NB4 (cell line): ENCODE results near the gene CNKSR1.

ENCODE experiments used
- DNase-seq: peaks from one replicate; pipeline ENCODE4 v3.0.0; 2010; ENCODE audit warnings: low read depth
- H3K4me3 ChIP-seq: one replicate; pipeline ENCODE4 v1.5.1; 2011; ENCODE audit warnings: mild to moderate bottlenecking, low read depth, low read length, moderate library complexity
- MYC ChIP-seq: IDR thresholded peaks from 2 replicates; pipeline ENCODE4 v1.6.1; 2011; ENCODE audit warnings: low read depth, low read length
- POLR2A ChIP-seq: IDR thresholded peaks from 2 replicates; pipeline ENCODE4 v1.6.1; 2011; ENCODE audit warnings: mild to moderate bottlenecking; ENCODE audit not compliant: insufficient read length; ENCODE audit errors: extremely low read depth
- TF ChIP-seq, protein P1 (sequence below): IDR thresholded peaks from one replicate; pipeline ENCODE4 v1.5.1; 2012; ENCODE audit warnings: low read depth, low read length
- TF ChIP-seq, protein P2 (sequence below): IDR thresholded peaks from 2 replicates; pipeline ENCODE4 v1.6.1; 2011; ENCODE audit warnings: low read depth, low read length

The CNKSR1 gene

DNA sequence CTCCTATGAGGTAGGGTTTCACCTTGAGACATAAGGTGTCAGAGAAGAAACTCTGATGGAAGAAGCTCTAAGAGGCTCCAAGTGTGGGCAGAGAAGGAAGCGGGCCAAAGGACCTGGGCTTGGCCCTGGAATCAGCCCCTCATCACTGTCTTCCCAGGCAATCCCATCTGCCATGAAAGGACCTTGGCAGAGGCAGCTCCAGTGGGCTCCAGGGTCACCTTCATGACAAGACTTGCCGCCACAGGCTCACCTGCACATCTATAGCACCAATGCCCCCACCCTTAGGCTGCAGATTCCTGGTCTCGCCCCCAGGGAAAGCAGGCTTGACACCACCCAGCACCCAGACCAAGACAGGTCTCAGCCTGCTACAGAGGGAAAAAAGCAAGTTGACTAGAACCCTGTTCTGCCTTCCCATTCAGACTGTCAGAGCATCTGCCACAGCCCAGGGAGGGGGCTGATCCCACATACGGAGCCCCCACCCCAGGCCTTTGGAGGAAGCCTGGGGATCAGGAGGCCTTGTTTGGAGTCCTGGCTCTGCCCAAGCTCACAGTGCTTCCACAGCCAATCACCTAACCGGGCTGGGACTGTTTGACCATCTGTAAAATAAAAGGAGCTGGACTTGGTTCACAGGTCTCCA is 18.9 kb upstream of the CNKSR1 start:
- TF ChIP-seq, protein P1, sequence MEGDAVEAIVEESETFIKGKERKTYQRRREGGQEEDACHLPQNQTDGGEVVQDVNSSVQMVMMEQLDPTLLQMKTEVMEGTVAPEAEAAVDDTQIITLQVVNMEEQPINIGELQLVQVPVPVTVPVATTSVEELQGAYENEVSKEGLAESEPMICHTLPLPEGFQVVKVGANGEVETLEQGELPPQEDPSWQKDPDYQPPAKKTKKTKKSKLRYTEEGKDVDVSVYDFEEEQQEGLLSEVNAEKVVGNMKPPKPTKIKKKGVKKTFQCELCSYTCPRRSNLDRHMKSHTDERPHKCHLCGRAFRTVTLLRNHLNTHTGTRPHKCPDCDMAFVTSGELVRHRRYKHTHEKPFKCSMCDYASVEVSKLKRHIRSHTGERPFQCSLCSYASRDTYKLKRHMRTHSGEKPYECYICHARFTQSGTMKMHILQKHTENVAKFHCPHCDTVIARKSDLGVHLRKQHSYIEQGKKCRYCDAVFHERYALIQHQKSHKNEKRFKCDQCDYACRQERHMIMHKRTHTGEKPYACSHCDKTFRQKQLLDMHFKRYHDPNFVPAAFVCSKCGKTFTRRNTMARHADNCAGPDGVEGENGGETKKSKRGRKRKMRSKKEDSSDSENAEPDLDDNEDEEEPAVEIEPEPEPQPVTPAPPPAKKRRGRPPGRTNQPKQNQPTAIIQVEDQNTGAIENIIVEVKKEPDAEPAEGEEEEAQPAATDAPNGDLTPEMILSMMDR = no peak
- TF ChIP-seq MYC (no peak), POLR2A (no peak)
- TF ChIP-seq, protein P2, sequence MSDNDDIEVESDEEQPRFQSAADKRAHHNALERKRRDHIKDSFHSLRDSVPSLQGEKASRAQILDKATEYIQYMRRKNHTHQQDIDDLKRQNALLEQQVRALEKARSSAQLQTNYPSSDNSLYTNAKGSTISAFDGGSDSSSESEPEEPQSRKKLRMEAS = no peak
- no peak overlapping the region for H3K4me3 ChIP-seq
- DNase-seq = no peak

DNA sequence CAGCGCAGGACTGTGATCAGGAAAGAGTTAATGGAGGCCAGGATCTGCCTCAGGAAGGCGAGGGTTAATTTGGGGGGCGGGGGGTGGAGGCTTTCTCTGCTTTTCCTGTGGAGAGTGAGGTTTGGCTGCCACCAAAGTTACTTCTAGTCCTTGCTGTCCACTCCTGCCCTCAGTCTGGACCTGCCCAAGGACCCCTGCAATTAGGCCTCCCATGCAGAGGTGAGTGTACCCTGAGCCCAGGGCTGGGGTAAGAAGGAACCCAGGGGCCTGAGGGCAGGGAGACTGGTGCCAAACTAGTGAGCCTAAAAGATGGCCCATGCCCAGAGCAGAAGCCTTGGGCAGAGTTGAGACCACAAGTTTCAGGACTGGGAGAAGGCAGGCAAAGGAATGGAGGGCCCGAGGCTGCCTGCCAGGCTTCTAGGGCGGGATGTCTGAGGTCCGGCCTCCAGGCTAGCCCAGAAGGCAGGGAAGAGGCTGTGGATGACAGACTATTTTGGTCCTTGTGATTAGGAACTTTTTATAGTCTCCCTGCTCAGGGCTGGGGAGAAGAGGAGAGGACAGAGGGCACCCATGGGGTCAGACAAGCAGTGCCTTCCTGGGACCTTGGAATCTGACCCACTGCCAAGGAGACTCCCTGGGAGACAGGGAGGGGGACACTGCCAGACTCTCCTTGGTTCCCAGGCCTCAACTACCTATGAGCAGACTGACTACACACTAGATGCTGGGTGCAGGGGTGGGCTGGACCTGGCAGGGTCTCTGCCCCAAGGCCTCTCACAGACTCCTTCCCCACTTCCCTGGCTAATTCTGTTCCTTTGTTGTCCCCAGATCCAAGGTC is 18.2 kb upstream of the CNKSR1 start, which contains the start of gene FAM110D:
TSS of gene FAM110D (plus strand) at position 172 of the 835 bp plus-strand sequence. CDS start 2,213 bp downstream, outside the sequence.
- no peak within 1 kb of the TSS for H3K4me3 ChIP-seq

DNA sequence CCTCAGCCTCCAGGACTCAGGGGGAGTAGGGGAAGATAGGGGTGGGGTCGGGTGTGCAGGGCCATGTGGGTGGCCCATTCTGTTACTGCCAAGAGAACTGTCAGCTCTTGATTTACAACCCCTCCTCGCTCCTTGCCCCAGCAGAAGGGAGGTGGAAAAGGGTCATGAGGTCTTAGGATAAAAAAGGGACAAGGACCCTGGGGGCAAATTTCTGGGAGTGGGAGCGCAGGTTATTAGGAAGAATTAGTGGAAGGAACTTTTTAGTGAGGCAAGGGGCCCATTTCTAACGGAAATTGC is 17.6 kb upstream of the CNKSR1 start:
- H3K4me3 ChIP-seq = no peak overlapping the region
- DNase-seq = no peak
- TF ChIP-seq MYC = no peak
- TF ChIP-seq POLR2A = no peak
- TF ChIP-seq, protein P2 = no peak
- TF ChIP-seq, protein P1 = no peak

More for the DNA sequence above, 18.2 kb upstream of the CNKSR1 start, which contains the start of gene FAM110D:
- TF ChIP-seq, protein P2 = no peak
- TF ChIP-seq POLR2A (no peak), MYC (no peak)
- TF ChIP-seq, protein P1 = no peak
- DNase-seq = no peak

DNA sequence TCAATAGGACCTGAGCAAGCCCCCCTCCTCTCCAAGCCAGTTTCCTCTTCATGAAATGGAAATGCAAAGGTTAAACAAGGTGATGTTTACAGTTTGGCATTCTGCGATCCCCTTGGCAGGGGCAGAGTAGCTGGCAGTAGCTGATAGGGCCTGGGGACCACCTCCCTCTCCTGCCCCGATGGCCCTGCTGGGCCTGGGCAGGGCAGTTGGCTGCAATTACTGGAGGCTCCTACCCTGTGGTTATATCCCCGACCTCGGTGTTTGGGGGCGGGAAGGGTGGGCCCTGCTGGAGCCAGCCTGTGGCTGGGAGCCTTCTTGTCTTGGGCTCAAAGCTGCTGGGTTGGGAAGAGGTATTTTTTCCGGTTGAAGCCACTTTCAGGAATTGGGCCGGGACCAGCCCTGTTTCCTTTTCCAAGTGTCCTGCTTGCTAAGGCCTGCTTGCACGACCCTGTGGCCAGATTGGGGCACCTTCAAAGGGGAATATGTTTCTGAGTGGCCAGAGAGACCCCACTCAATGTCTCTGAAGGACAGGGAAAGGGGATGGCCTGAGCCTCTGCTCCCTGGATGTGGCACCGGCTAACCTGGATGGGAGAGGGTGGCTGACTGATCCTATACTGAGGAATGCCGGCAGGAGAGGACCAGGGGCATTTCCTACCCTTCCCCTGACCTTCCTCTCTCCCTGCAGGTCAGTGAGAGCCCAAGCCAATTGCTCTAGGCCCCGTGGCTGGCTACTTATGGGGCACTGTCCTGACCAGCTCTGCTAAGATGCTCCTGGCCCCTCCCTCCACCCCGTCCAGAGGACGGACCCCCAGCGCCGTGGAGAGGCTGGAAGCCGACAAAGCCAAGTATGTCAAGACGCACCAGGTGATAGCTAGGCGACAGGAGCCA is 16.5 kb upstream of the CNKSR1 start:
- DNase-seq = no peak
- H3K4me3 ChIP-seq = no peak overlapping the region
- TF ChIP-seq, protein P1 = no peak
- TF ChIP-seq, protein P2 = no peak
- no peak for TF ChIP-seq POLR2A
- TF ChIP-seq MYC = no peak

DNA sequence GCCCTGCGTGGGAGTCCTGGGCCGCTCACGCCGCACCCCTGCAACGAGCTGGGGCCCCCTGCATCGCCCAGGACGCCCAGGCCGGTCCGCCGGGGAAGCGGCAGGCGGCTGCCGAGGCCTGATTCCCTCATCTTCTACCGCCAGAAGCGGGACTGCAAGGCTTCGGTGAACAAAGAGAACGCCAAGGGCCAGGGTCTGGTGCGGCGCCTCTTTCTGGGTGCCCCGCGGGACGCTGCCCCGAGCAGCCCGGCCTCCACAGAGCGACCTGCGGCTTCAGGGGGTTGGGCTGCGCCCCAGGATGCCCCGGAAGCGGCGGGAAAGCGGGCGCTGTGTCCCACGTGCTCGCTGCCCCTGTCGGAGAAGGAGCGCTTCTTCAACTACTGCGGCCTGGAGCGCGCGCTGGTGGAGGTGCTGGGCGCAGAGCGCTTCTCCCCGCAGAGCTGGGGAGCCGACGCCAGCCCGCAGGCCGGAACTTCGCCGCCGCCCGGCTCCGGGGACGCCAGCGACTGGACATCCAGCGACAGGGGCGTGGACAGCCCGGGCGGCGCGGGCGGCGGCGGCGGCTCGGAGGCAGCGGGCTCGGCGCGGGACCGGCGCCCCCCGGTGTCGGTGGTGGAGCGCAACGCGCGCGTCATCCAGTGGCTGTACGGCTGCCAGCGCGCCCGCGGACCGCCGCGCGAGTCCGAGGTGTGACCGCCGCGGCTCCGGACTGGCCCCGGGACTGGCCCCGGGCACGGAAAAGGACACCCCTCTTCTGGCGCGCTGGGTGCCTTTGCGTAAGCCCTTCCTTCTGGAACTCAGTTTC is 15.7 kb upstream of the CNKSR1 start:
- DNase-seq = peak; percentile 74
- H3K4me3 ChIP-seq = peak overlapping the region; percentile 38
- TF ChIP-seq, protein P2 = no peak
- TF ChIP-seq POLR2A (no peak), MYC (no peak)
- TF ChIP-seq, protein P1 = no peak
